GM12878 (cell line): ENCODE measurements around the gene SUV39H1. TPM values are rescaled to one million over a fixed set of nuclear protein-coding genes. Genes with fewer than 3 reads are reported as not detected.

ENCODE experiments used
- ATAC-seq: fragments of 200-7000 bp; cut with Tn5 transposase; 3 replicates; pipeline ENCODE4 v1.9.1; 2020; ENCODE audit warnings: mild to moderate bottlenecking, moderate library complexity
- BruUV-seq: library from RNA; stranded (reverse); fragments of 400-500 nt; replicated peaks from 2 replicates; lab custom pipeline; 2021; lab: Mats Ljungman, UMichigan
- CTCF ChIA-PET: fragments of 300-600 bp; sonication (Branson Sonifier 250); formaldehyde crosslinking; extraction: SDS; loops from one replicate; lab custom pipeline; 2021; ENCODE audit warnings: inconsistent platforms; lab: Yijun Ruan, JAX
- POLR2A ChIA-PET: fragments of 350-600 bp; formaldehyde crosslinking; extraction: SDS; loops from one replicate; lab custom pipeline; 2021; ENCODE audit warnings: inconsistent platforms; lab: Charles Lee
- RAD21 ChIA-PET: fragments of 300-600 bp; sonication (Branson Sonifier 250); formaldehyde crosslinking; loops from one replicate; lab custom pipeline; 2023; ENCODE audit warnings: antibody characterized with exemption; ENCODE audit not compliant: unreplicated experiment; lab: Charles Lee
- SMC1A ChIA-PET: fragments of 300-600 bp; sonication (Branson Sonifier 250); formaldehyde crosslinking; loops from one replicate; lab custom pipeline; 2023; ENCODE audit not compliant: unreplicated experiment, uncharacterized antibody; lab: Charles Lee
- DNase-seq: peaks from one replicate; pipeline ENCODE4 v3.0.0-alpha.2; 2011; ENCODE audit warnings: low read depth, low spot score
- FAIRE-seq: peaks from 3 replicates; lab custom pipeline; 2011; peaks lifted over from hg19 to GRCh38; lab: Jason Lieb, UNC
- H2AFZ ChIP-seq: 2 replicates; pipeline ENCODE4 v1.6.0; 2011; ENCODE audit warnings: low read depth, low read length, control low read depth; ENCODE audit not compliant: control insufficient read depth
- H3K27ac ChIP-seq: 2 replicates; pipeline ENCODE4 v1.5.1; 2011; ENCODE audit warnings: control low read depth; ENCODE audit not compliant: control insufficient read depth, insufficient read depth
- H3K27me3 ChIP-seq, 2 experiments: replicated peaks in 1 of 2; 2 replicates each; pipeline versions ENCODE4 v1.6.0 to v1.6.1; 2011; ENCODE audit warnings: low read length in 1 of 2; ENCODE audit not compliant: control insufficient read depth in 2 of 2, insufficient read depth in 2 of 2
- H3K36me3 ChIP-seq, 2 experiments: 2 replicates each; pipeline ENCODE4 v1.5.1; 2011; ENCODE audit warnings: low read length in 1 of 2; ENCODE audit not compliant: control insufficient read depth in 2 of 2, insufficient read depth in 2 of 2
- H3K4me1 ChIP-seq: 2 replicates; pipeline ENCODE4 v1.6.1; 2011; ENCODE audit warnings: mild to moderate bottlenecking, low read length, moderate library complexity, mixed read lengths; ENCODE audit not compliant: control insufficient read depth, insufficient read depth
- H3K4me2 ChIP-seq: 2 replicates; pipeline ENCODE4 v1.6.0; 2011; ENCODE audit warnings: control low read depth; ENCODE audit not compliant: control insufficient read depth, insufficient read depth
- H3K4me3 ChIP-seq: fragments of 200-600 bp; sonication (generic); 2 replicates; pipeline ENCODE4 v1.5.1; 2016
- H3K79me2 ChIP-seq: 2 replicates; pipeline ENCODE4 v1.6.0; 2011; ENCODE audit warnings: low read length; ENCODE audit not compliant: control insufficient read depth, insufficient read depth
- H3K9ac ChIP-seq: 2 replicates; pipeline ENCODE4 v1.8.0; 2011; ENCODE audit warnings: low read length, control low read depth, mixed read lengths; ENCODE audit not compliant: control insufficient read depth, insufficient read depth
- H3K9me3 ChIP-seq: replicated peaks from 3 replicates; pipeline ENCODE4 v1.5.1; 2011; ENCODE audit warnings: mild to moderate bottlenecking, low read length; ENCODE audit not compliant: control insufficient read depth, insufficient read depth
- H4K20me1 ChIP-seq: 2 replicates; pipeline ENCODE4 v1.6.0; 2011; ENCODE audit not compliant: control insufficient read depth, insufficient read depth
- ATF7 ChIP-seq: fragments of 450-650 bp; IDR thresholded peaks from 2 replicates; pipeline ENCODE4 v1.6.1; 2016; ENCODE audit warnings: low read depth, mild to moderate bottlenecking
- CHD1 ChIP-seq: IDR thresholded peaks from 2 replicates; pipeline ENCODE4 v1.6.1; 2012; ENCODE audit warnings: low read depth, low read length, improper control_type of control experiment
- ETV6 ChIP-seq, 2 experiments: fragments of 450-650 bp in 1 of 2; IDR thresholded peaks in 1 of 2; conservative IDR thresholded peaks in 1 of 2; 2 replicates each; pipeline ENCODE4 v1.6.1; 2014; ENCODE audit warnings: antibody characterized with exemption in 1 of 2, borderline replicate concordance in 1 of 2, low read depth in 1 of 2, mild to moderate bottlenecking in 1 of 2, moderate library complexity in 1 of 2
- EZH2 ChIP-seq: IDR thresholded peaks from 2 replicates; pipeline ENCODE4 v1.6.1; 2012; ENCODE audit warnings: low read depth, mild to moderate bottlenecking, control low read depth, inconsistent platforms, low read length, borderline replicate concordance; ENCODE audit not compliant: control insufficient read depth
- MEF2A ChIP-seq: IDR thresholded peaks from 2 replicates; pipeline ENCODE4 v1.6.1; 2011; ENCODE audit warnings: low read depth, mild to moderate bottlenecking, low read length, moderate library complexity; ENCODE audit not compliant: insufficient read depth
- MXI1 ChIP-seq: fragments of 150-350 bp; IDR thresholded peaks from 2 replicates; pipeline ENCODE4 v1.6.1; 2011; ENCODE audit warnings: low read depth, mild to moderate bottlenecking, inconsistent platforms, low read length, improper control_type of control experiment
- NBN ChIP-seq: fragments of 450-650 bp; IDR thresholded peaks from 2 replicates; pipeline ENCODE4 v1.6.1; 2016
- NFYB ChIP-seq: IDR thresholded peaks from 2 replicates; pipeline ENCODE4 v1.6.1; 2011; ENCODE audit warnings: low read depth, mild to moderate bottlenecking, low read length, improper control_type of control experiment, moderate library complexity; ENCODE audit not compliant: insufficient read depth
- NRF1 ChIP-seq: conservative IDR thresholded peaks from 2 replicates; pipeline ENCODE4 v1.6.1; 2011; ENCODE audit warnings: mild to moderate bottlenecking, low read depth, low read length, improper control_type of control experiment
- PAX5 ChIP-seq: IDR thresholded peaks from 2 replicates; pipeline ENCODE4 v1.6.1; 2011; ENCODE audit warnings: low read depth, low read length, borderline replicate concordance
- POLR2AphosphoS2 ChIP-seq: IDR thresholded peaks from 2 replicates; pipeline ENCODE4 v1.6.1; 2011; ENCODE audit warnings: low read depth, mild to moderate bottlenecking, low read length, improper control_type of control experiment, moderate library complexity
- POU2F2 ChIP-seq: IDR thresholded peaks from 3 replicates; pipeline ENCODE4 v1.6.1; 2011; ENCODE audit warnings: low read depth, mild to moderate bottlenecking, low read length, borderline replicate concordance
- TBL1XR1 ChIP-seq: IDR thresholded peaks from 2 replicates; pipeline ENCODE4 v1.6.1; 2012; ENCODE audit warnings: low read depth, low read length, improper control_type of control experiment
- ZSCAN29 ChIP-seq: fragments of 450-650 bp; IDR thresholded peaks from 2 replicates; pipeline ENCODE4 v1.6.1; 2017; ENCODE audit warnings: mild to moderate bottlenecking, moderate library complexity
- WGBS: methylation state at CpG from one replicate; pipeline ENCODE4 v1.1.6; 2016; ENCODE audit warnings: low lambda C conversion rate; ENCODE audit not compliant: insufficient replicate concordance, insufficient coverage; ENCODE audit errors: missing lambda C conversion rate; 5-methylcytosine and 5-hydroxymethylcytosine counted together
- in situ Hi-C: fragments of 300-500 bp; cut with MboI; formaldehyde crosslinking; loops from 9 replicates; pipeline ENCODE4 v1.14.3; 2018; ENCODE audit warnings: mixed read lengths
- intact Hi-C: fragments of 100-400 bp; cut with micrococcal nuclease; formaldehyde crosslinking; loops from one replicate; pipeline ENCODE4 v1.14.2; 2022; ENCODE audit not compliant: unreplicated experiment
- polyA plus RNA-seq, 11 experiments: library from polyadenylated mRNA; depleted of rRNA in 4 of 11; unstranded in 6 of 11; stranded (reverse) in 5 of 11; fragments of >200 nt; fragmentation: Nextera tagmentation in 4 of 11; fragmentation: Illumina TruSeq in 1 of 11; extraction: Ambion mirVana in 4 of 11; extraction: Trizol in 1 of 11; gene quantifications; 1 replicate in 1 of 11; 2 replicates in 10 of 11; pipeline versions ENCODE4 v1.2.1 to v1.2.3, GENCODE V29; 2011 to 2016; ENCODE audit warnings: inconsistent platforms in 2 of 11, missing spikeins in 2 of 11, low read depth in 1 of 11
- total RNA-seq, 4 experiments: library from RNA; depleted of rRNA in 3 of 4; stranded (reverse); fragments of >200 nt in 3 of 4; fragmentation: Illumina TruSeq in 1 of 4; extraction: Trizol in 1 of 4; gene quantifications; 2 replicates each; pipeline versions ENCODE4 v1.2.1 to v1.2.3, GENCODE V29; 2013 to 2021
- TF ChIP-seq, protein P1 (sequence below): fragments of 450-650 bp; conservative IDR thresholded peaks from 2 replicates; pipeline ENCODE4 v1.6.1; 2017; ENCODE audit warnings: mild to moderate bottlenecking, moderate library complexity
- TF ChIP-seq, protein P2 (sequence below): fragments of 450-650 bp; IDR thresholded peaks from 2 replicates; pipeline ENCODE4 v1.6.1; 2016; ENCODE audit warnings: mild to moderate bottlenecking

SUV39H1 gene
- total and polyA plus RNA-seq, 10 of the 15 experiments (the other 5 are each of a cell fraction or from before 2014, with no cell fraction given), result 4.9 to 33.2 (median 17.1) TPM

DNA sequence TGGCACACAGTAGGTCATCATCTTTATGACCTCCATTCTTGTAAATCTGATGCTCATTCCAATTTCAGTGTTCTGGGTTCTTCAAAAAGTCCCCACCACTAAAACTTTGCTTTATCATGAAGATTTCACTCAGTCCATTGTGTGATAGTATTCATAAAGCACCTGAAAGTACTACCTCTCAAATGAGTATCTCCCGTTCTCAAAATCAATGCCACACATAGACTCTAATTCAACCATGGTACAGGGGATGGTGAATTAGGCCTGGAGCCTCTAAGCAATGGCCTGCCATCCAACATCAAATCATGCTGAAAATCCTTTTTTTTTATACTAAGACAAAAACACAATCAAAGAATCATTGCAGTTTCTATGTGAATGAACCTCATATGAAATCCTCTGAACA is 32.4 kb upstream of the SUV39H1 start (continued):
- TF ChIP-seq POLR2AphosphoS2 (no peak), NBN (no peak), EZH2 (no peak), MXI1 (no peak)

DNA sequence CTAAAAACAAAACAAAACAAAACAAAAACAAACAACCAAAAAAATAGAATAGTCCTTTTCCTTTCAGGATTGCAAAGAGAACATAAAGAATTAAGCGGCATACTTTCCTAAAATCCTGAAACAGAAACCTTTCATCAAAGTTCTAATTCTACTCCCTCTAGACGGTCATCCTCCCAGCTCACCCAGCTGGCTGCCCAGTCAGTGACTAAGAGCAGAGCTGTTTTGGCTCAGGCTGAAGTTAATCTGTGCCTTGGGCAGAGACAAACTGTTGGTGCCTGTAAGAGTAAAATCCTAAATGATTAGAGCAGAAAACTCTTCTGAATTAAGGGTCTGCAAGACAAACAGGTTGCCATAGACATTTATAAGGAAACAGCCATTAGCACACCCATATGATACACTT is 30.5 kb upstream of the SUV39H1 start:
- ChIA-PET POLR2A (no interaction called here), SMC1A (no interaction called here), RAD21 (no interaction called here), CTCF (no interaction called here)
- H3K27me3 ChIP-seq, result no peaks in the 10 kb centered on the region
- no peak overlapping the region for H3K27ac ChIP-seq
- in situ Hi-C loops (no loop called here), intact Hi-C loops (no loop called here)
- H3K9me3 ChIP-seq, result no peaks in the 10 kb centered on the region
- no peak overlapping the region for H3K4me2 ChIP-seq
- H3K79me2 ChIP-seq, result no peaks in the 10 kb centered on the region
- no peak overlapping the region for H3K4me3 ChIP-seq
- ATAC-seq, result no peak
- BruUV-seq, result no TSS peak
- 90% methylated on average over 2 of the region's 2 CpGs for WGBS
- no peak overlapping the region for H2AFZ ChIP-seq
- H3K4me1 ChIP-seq, result no peaks in the 10 kb centered on the region
- H3K36me3 ChIP-seq, result no peaks in the 10 kb centered on the region
- H4K20me1 ChIP-seq, result no peaks in the 10 kb centered on the region
- TF ChIP-seq TBL1XR1, result no peak
- no peak for TF ChIP-seq NFYB
- no peak for TF ChIP-seq CHD1
- TF ChIP-seq MXI1, result no peak
- TF ChIP-seq MEF2A, result no peak
- no peak for TF ChIP-seq ZSCAN29
- TF ChIP-seq NRF1, result no peak
- no peak for TF ChIP-seq ATF7
- TF ChIP-seq, protein P1, sequence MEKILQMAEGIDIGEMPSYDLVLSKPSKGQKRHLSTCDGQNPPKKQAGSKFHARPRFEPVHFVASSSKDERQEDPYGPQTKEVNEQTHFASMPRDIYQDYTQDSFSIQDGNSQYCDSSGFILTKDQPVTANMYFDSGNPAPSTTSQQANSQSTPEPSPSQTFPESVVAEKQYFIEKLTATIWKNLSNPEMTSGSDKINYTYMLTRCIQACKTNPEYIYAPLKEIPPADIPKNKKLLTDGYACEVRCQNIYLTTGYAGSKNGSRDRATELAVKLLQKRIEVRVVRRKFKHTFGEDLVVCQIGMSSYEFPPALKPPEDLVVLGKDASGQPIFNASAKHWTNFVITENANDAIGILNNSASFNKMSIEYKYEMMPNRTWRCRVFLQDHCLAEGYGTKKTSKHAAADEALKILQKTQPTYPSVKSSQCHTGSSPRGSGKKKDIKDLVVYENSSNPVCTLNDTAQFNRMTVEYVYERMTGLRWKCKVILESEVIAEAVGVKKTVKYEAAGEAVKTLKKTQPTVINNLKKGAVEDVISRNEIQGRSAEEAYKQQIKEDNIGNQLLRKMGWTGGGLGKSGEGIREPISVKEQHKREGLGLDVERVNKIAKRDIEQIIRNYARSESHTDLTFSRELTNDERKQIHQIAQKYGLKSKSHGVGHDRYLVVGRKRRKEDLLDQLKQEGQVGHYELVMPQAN, result no peak
- TF ChIP-seq POU2F2, result no peak
- no peak for TF ChIP-seq PAX5
- TF ChIP-seq ETV6 (conservative IDR thresholded peaks at IDR 0.05 in 1 of 2, IDR thresholded peaks at IDR 0.05 in 1 of 2; ENCODE audit: borderline replicate concordance in 1 of 2, low read depth in 1 of 2), result no peak
- TF ChIP-seq, protein P2, sequence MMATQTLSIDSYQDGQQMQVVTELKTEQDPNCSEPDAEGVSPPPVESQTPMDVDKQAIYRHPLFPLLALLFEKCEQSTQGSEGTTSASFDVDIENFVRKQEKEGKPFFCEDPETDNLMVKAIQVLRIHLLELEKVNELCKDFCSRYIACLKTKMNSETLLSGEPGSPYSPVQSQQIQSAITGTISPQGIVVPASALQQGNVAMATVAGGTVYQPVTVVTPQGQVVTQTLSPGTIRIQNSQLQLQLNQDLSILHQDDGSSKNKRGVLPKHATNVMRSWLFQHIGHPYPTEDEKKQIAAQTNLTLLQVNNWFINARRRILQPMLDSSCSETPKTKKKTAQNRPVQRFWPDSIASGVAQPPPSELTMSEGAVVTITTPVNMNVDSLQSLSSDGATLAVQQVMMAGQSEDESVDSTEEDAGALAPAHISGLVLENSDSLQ, result no peak
- DNase-seq, result no peak
- H3K9ac ChIP-seq, result no peak overlapping the region
- FAIRE-seq, result no peak
